ENCODE measurements around the gene NATD1.

GRCh38 chr17:21262259-21262993 lies 9.2 kb upstream of the NATD1 start:
- TF ChIP-seq CTCF (IDR thresholded peaks at IDR 0.05; ENCODE audit: poor library complexity), result no peak
- no peak for TF ChIP-seq EZH2phosphoT487 (IDR thresholded peaks at IDR 0.05; ENCODE audit: low read depth, severe bottlenecking, unreplicated experiment)

All from hepatocyte (in vitro differentiated cells).